OCI-LY7 (cell line): ENCODE data around the gene TULP4. TPM values are rescaled to one million over a fixed set of nuclear protein-coding genes. Genes with fewer than 3 reads are reported as not detected.
"Not testable (repeated sequence)": the region's sequence is repeated elsewhere in the genome, so short reads cannot be mapped to it uniquely, and the experiment has no call there.

Source experiments
- BruUV-seq: library from RNA; stranded (reverse); fragments of 400-500 nt; replicated peaks from 2 replicates; lab custom pipeline; 2021; lab: Mats Ljungman, UMichigan
- CTCF ChIA-PET: fragments of 300-600 bp; sonication (Branson Sonifier 250); formaldehyde crosslinking; loops from one replicate; lab custom pipeline; 2022; ENCODE audit warnings: antibody characterized with exemption; ENCODE audit not compliant: unreplicated experiment; lab: Charles Lee
- POLR2A ChIA-PET: fragments of 300-600 bp; sonication (Branson Sonifier 250); formaldehyde crosslinking; loops from one replicate; lab custom pipeline; 2022; ENCODE audit warnings: antibody characterized with exemption; lab: Charles Lee
- DNase-seq: peaks from one replicate; pipeline ENCODE4 v3.0.0-alpha.2; 2015; ENCODE audit warnings: low spot score
- H2AFZ ChIP-seq: fragments of 200-600 bp; sonication (generic), shearing (Covaris generic); 2 replicates; pipeline ENCODE4 v1.6.1; 2014; ENCODE audit warnings: mild to moderate bottlenecking, antibody characterized with exemption, low read length, moderate library complexity
- H3K27ac ChIP-seq: fragments of 200-600 bp; sonication (generic); 2 replicates; pipeline ENCODE4 v1.5.1; 2014; ENCODE audit warnings: mixed run types, low read depth, mild to moderate bottlenecking, moderate library complexity, low read length, inconsistent platforms; ENCODE audit not compliant: poor library complexity, severe bottlenecking
- H3K36me3 ChIP-seq: fragments of 200-600 bp; sonication (generic); 2 replicates; pipeline ENCODE4 v1.6.1; 2014; ENCODE audit warnings: mild to moderate bottlenecking, antibody characterized with exemption, low read length, moderate library complexity, mixed read lengths; ENCODE audit not compliant: insufficient read depth
- H3K4me1 ChIP-seq: fragments of 200-600 bp; sonication (generic); 2 replicates; pipeline ENCODE4 v1.5.1; 2014; ENCODE audit warnings: mild to moderate bottlenecking, low read length; ENCODE audit not compliant: insufficient read depth, poor library complexity, severe bottlenecking
- H3K4me2 ChIP-seq: fragments of 200-600 bp; sonication (generic); 2 replicates; pipeline ENCODE4 v1.6.1; 2014; ENCODE audit warnings: mild to moderate bottlenecking, low read length
- H3K4me3 ChIP-seq: fragments of 200-600 bp; sonication (generic); 2 replicates; pipeline ENCODE4 v1.5.1; 2014; ENCODE audit warnings: mild to moderate bottlenecking, low read depth, low read length; ENCODE audit not compliant: poor library complexity, severe bottlenecking
- H3K79me2 ChIP-seq: fragments of 200-600 bp; sonication (generic); 2 replicates; pipeline ENCODE4 v1.6.1; 2016; ENCODE audit warnings: low read depth, mild to moderate bottlenecking, low read length, moderate library complexity, mixed read lengths; ENCODE audit not compliant: insufficient read depth
- H3K9me2 ChIP-seq: fragments of 200-600 bp; sonication (generic); 2 replicates; pipeline ENCODE4 v1.6.1; 2016; ENCODE audit warnings: mild to moderate bottlenecking, low read length, mixed read lengths; ENCODE audit not compliant: insufficient read depth
- H3K9me3 ChIP-seq: fragments of 200-600 bp; sonication (generic); 2 replicates; pipeline ENCODE4 v1.6.1; 2014; ENCODE audit warnings: mild to moderate bottlenecking, mixed run types, low read length, mixed read lengths
- H4K20me1 ChIP-seq: fragments of 200-600 bp; sonication (generic); 2 replicates; pipeline ENCODE4 v1.6.1; 2014; ENCODE audit warnings: mild to moderate bottlenecking, antibody characterized with exemption, low read length, moderate library complexity, mixed read lengths; ENCODE audit not compliant: insufficient read depth
- EZH2phosphoT487 ChIP-seq: fragments of 200-600 bp; sonication (generic); IDR thresholded peaks from 2 replicates; pipeline ENCODE4 v1.6.1; 2018; ENCODE audit warnings: low read depth, borderline replicate concordance, mild to moderate bottlenecking, mixed run types, antibody characterized with exemption, low read length, moderate library complexity, mixed read lengths
- intact Hi-C: fragments of 100-400 bp; cut with micrococcal nuclease; formaldehyde crosslinking; loops from one replicate; pipeline ENCODE4 v1.10.0; 2022; ENCODE audit not compliant: unreplicated experiment
- total RNA-seq, 2 experiments: library from RNA; depleted of rRNA in 1 of 2; stranded (reverse); fragments of >200 nt in 1 of 2; shearing (Covaris generic) in 1 of 2; gene quantifications; 2 replicates each; pipeline ENCODE4 v1.2.3, GENCODE V29; 2014 to 2022
- TF ChIP-seq, protein P1 (sequence below): fragments of 200-600 bp; sonication (generic); conservative IDR thresholded peaks from 2 replicates; pipeline ENCODE4 v1.5.1; 2014; ENCODE audit warnings: mild to moderate bottlenecking, antibody characterized with exemption, low read length, moderate library complexity, mixed read lengths

The TULP4 gene
- total RNA-seq, 2 experiments from 2014 or later, result 62.1 to 64.8 TPM

DNA sequence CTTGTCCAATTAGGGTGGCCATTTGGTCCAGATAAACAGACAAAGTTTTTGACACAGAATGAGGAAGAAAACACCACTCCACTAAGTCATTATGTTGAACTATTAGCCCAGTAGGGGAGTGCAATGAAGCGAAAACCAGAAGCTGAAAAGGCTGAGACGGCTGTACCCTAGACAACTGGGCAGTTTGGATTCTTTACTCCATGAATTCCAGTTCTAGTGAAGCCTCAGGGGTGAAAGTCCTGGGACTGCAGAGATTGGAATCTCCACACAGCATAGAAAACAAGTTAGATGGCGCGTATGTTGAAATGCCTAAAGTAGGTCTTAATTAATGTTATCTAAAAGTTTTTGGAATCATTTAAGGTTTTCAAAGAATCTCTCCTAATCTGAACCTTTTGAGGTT lies 10.7 kb upstream of the TULP4 start:
- H3K4me1 ChIP-seq, CTCF ChIA-PET, DNase-seq, H3K9me2 ChIP-seq, H3K4me3 ChIP-seq, BruUV-seq, POLR2A ChIA-PET, H2AFZ ChIP-seq, H3K79me2 ChIP-seq, H3K9me3 ChIP-seq, H3K27ac ChIP-seq, H3K4me2 ChIP-seq, H4K20me1 ChIP-seq, intact Hi-C loops: not testable (repeated sequence)
- H3K36me3 ChIP-seq, result peaks cover 19% of the 10 kb centered on the region

DNA sequence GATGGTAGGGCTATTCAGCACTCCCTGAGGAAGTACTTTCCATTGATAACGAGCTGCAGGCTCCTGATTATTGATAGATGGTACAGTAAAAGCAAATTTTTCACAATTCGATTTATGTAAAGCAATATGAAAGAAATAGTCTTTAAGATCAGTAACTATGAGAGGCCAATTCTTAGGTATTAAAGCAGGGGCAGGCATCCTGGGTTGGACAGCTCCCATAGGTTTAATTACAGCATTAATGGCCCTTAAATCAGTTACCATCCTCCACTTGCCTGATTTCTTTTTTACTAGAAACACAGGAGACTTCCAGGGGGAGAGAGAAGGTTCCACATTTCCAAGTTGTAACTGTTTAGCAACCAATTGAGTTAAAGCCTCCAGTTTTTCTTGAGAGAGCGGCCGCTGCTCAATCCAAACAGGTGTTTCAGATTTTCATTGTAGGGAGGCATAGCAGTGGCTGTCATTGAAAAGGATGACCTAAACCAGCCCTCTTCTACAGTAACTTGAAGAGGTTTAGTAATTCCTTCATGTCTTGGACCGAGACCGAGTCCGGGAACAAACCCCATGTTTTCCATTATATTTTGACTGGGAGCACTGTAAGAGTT lies 10.0 kb upstream of the TULP4 start:
- H3K27ac ChIP-seq, H3K4me1 ChIP-seq, POLR2A ChIA-PET, CTCF ChIA-PET, H3K4me2 ChIP-seq, H3K79me2 ChIP-seq, H3K9me2 ChIP-seq, intact Hi-C loops, BruUV-seq, H3K9me3 ChIP-seq, H3K4me3 ChIP-seq, DNase-seq, H2AFZ ChIP-seq, H4K20me1 ChIP-seq: not testable (repeated sequence)
- peaks cover 12% of the 10 kb centered on the region for H3K36me3 ChIP-seq

DNA sequence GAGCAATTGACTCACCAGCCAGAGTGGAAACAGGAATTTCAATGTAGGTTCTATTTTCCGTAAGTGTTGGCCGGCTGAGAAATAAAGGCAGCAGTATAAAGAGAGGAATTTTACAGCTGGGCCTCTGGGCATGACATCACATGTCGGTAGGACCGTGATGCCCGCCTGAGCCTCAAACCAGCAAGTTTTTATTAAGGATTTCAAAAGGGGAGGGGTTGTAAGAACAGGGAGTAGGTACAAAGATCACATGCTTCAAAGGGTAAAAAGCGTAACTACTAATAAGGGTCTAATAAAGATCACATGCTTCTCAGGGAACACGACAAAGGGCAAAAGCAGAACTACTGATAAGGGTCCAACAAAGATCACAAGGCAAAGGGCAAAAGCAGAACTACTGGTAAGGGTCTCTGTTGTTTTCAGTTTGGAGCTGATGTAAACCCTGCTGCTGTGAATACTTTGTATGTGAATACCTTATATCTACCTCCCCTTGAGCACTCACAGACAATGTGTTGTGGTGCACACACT lies 9.0 kb upstream of the TULP4 start:
- Histone ChIP-seq H2AFZ (no peak overlapping the region), H3K36me3 (peaks cover 6% of the 10 kb centered on the region), H3K9me2 (no peaks in the 10 kb centered on the region), H3K79me2 (no peaks in the 10 kb centered on the region), H3K9me3 (no peaks in the 10 kb centered on the region), H3K27ac (no peak overlapping the region), H3K4me3 (no peak overlapping the region), H3K4me1 (no peaks in the 10 kb centered on the region), H4K20me1 (no peaks in the 10 kb centered on the region), H3K4me2 (no peak overlapping the region)
- intact Hi-C loops, result no loop called here
- no peak for DNase-seq
- ChIA-PET POLR2A (interaction anchor here (0.5 kb wide), 1 partner anchor 81 kb away, joined by 3 read pairs; no protein-coding TSS in a partner anchor), CTCF (no interaction called here)
- TF ChIP-seq, protein P1, sequence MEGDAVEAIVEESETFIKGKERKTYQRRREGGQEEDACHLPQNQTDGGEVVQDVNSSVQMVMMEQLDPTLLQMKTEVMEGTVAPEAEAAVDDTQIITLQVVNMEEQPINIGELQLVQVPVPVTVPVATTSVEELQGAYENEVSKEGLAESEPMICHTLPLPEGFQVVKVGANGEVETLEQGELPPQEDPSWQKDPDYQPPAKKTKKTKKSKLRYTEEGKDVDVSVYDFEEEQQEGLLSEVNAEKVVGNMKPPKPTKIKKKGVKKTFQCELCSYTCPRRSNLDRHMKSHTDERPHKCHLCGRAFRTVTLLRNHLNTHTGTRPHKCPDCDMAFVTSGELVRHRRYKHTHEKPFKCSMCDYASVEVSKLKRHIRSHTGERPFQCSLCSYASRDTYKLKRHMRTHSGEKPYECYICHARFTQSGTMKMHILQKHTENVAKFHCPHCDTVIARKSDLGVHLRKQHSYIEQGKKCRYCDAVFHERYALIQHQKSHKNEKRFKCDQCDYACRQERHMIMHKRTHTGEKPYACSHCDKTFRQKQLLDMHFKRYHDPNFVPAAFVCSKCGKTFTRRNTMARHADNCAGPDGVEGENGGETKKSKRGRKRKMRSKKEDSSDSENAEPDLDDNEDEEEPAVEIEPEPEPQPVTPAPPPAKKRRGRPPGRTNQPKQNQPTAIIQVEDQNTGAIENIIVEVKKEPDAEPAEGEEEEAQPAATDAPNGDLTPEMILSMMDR, result no peak
- TF ChIP-seq EZH2phosphoT487, result no peak
- BruUV-seq, result no TSS peak
